Hepatocyte (in vitro differentiated cells): ENCODE results near the gene ZNF598. TPM values are rescaled to one million over a fixed set of nuclear protein-coding genes. Genes with fewer than 3 reads are reported as not detected.
"Not testable (repeated sequence)": the region's sequence is repeated elsewhere in the genome, so short reads cannot be mapped to it uniquely, and the experiment has no call there.

Experiments used
- DNase-seq: peaks from one replicate; pipeline ENCODE4 v3.0.0-alpha.2; 2016; ENCODE audit warnings: low spot score
- H2AFZ ChIP-seq: fragments of 200-600 bp; sonication (generic); 2 replicates; pipeline ENCODE4 v1.6.0; 2016; ENCODE audit warnings: antibody characterized with exemption, mild to moderate bottlenecking
- H3K27ac ChIP-seq: fragments of 200-600 bp; sonication (generic); 2 replicates; pipeline ENCODE4 v1.5.1; 2016; ENCODE audit warnings: mild to moderate bottlenecking
- H3K27me3 ChIP-seq: fragments of 200-600 bp; sonication (generic); 2 replicates; pipeline ENCODE4 v1.6.1; 2016
- H3K36me3 ChIP-seq: fragments of 200-600 bp; sonication (generic); replicated peaks from 2 replicates; pipeline ENCODE4 v1.5.1; 2016; ENCODE audit warnings: low read depth; ENCODE audit not compliant: insufficient read depth
- H3K4me1 ChIP-seq: fragments of 200-600 bp; sonication (generic); 2 replicates; pipeline ENCODE4 v1.5.1; 2016; ENCODE audit warnings: mild to moderate bottlenecking, moderate library complexity; ENCODE audit not compliant: insufficient read depth
- H3K4me2 ChIP-seq: fragments of 200-600 bp; sonication (generic); 2 replicates; pipeline ENCODE4 v1.6.0; 2016
- H3K4me3 ChIP-seq: fragments of 200-600 bp; sonication (generic); 2 replicates; pipeline ENCODE4 v1.5.1; 2016; ENCODE audit warnings: mild to moderate bottlenecking
- H3K79me2 ChIP-seq: fragments of 200-600 bp; sonication (generic); 2 replicates; pipeline ENCODE4 v1.6.0; 2017; ENCODE audit warnings: mild to moderate bottlenecking
- H3K9me2 ChIP-seq: fragments of 200-600 bp; sonication (generic); replicated peaks from 2 replicates; pipeline ENCODE4 v1.6.0; 2017; ENCODE audit warnings: mild to moderate bottlenecking; ENCODE audit not compliant: insufficient read depth
- H3K9me3 ChIP-seq: fragments of 200-600 bp; sonication (generic); 2 replicates; pipeline ENCODE4 v1.5.1; 2016; ENCODE audit warnings: low read depth, mild to moderate bottlenecking
- H4K20me1 ChIP-seq: fragments of 200-600 bp; sonication (generic); 2 replicates; pipeline ENCODE4 v1.6.0; 2016; ENCODE audit warnings: mild to moderate bottlenecking; ENCODE audit not compliant: insufficient read depth, poor library complexity, severe bottlenecking
- CTCF ChIP-seq: fragments of 200-600 bp; sonication (generic); IDR thresholded peaks from 2 replicates; pipeline ENCODE4 v1.5.1; 2016; ENCODE audit warnings: antibody characterized with exemption, mild to moderate bottlenecking; ENCODE audit not compliant: poor library complexity
- EZH2 ChIP-seq: fragments of 200-600 bp; sonication (generic); IDR thresholded peaks from 2 replicates; pipeline ENCODE4 v1.6.1; 2016; ENCODE audit warnings: antibody characterized with exemption, mild to moderate bottlenecking, borderline replicate concordance
- EZH2phosphoT487 ChIP-seq: fragments of 200-600 bp; sonication (generic); IDR thresholded peaks from one replicate; pipeline ENCODE4 v1.6.1; 2018; ENCODE audit warnings: antibody characterized with exemption, mild to moderate bottlenecking, low read depth, moderate library complexity; ENCODE audit not compliant: unreplicated experiment, severe bottlenecking
- WGBS: methylation state at CpG from one replicate; pipeline ENCODE4 v1.1.6; 2016; ENCODE audit warnings: low lambda C conversion rate; ENCODE audit errors: missing lambda C conversion rate; 5-methylcytosine and 5-hydroxymethylcytosine counted together
- polyA plus RNA-seq: library from polyadenylated mRNA; unstranded; fragments of >200 nt; fragmentation: Nextera tagmentation; extraction: Ambion mirVana; gene quantifications from 2 replicates; pipeline ENCODE4 v1.2.1, GENCODE V29; 2016
- total RNA-seq: library from RNA; depleted of rRNA; stranded (reverse); fragments of >200 nt; gene quantifications from 2 replicates; pipeline ENCODE4 v1.2.3, GENCODE V29; 2014

ZNF598 gene
- total and polyA plus RNA-seq, 2 experiments from 2014 or later = 22.8 to 29.5 TPM

GRCh38 chr16:2013527-2013926 lies 3.9 kb upstream of the ZNF598 start:
- Histone ChIP-seq H4K20me1 (peaks cover 7% of the 10 kb centered on the region), H3K9me2 (no peaks in the 10 kb centered on the region), H3K36me3 (no peaks in the 10 kb centered on the region), H3K79me2 (peaks cover 14% of the 10 kb centered on the region), H3K4me2 (no peak overlapping the region), H3K27ac (no peak overlapping the region), H3K9me3 (no peaks in the 10 kb centered on the region), H3K4me3 (no peak overlapping the region), H3K27me3 (no peaks in the 10 kb centered on the region), H2AFZ (no peak overlapping the region), H3K4me1 (peaks cover 19% of the 10 kb centered on the region)
- WGBS = 96% methylated on average over 15 of the region's 15 CpGs
- TF ChIP-seq CTCF = no peak
- TF ChIP-seq EZH2 = no peak
- no peak for TF ChIP-seq EZH2phosphoT487
- DNase-seq = no peak

GRCh38 chr16:2011726-2012125 lies 2.1 kb upstream of the ZNF598 start:
- H3K27ac ChIP-seq, H3K9me3 ChIP-seq, H3K4me3 ChIP-seq, H3K36me3 ChIP-seq, H3K4me2 ChIP-seq, H3K9me2 ChIP-seq, DNase-seq, H3K27me3 ChIP-seq, H2AFZ ChIP-seq: not testable (repeated sequence)
- Histone ChIP-seq H3K79me2 (peaks cover 32% of the 10 kb centered on the region), H4K20me1 (peaks cover 25% of the 10 kb centered on the region), H3K4me1 (peaks cover 33% of the 10 kb centered on the region)
- WGBS = 91% methylated on average over 9 of the region's 9 CpGs

GRCh38 chr16:2009164-2009711 lies 383 bp downstream of the ZNF598 start:
- no peaks in the 10 kb centered on the region for H3K9me2 ChIP-seq
- H3K4me1 ChIP-seq = peaks cover 27% of the 10 kb centered on the region

More at GRCh38 chr16:2009164-2009711, 383 bp downstream of the ZNF598 start:
- Histone ChIP-seq H3K79me2 (peaks cover 57% of the 10 kb centered on the region), H4K20me1 (peaks cover 48% of the 10 kb centered on the region), H3K27ac (peak overlapping the region; percentile 99), H3K36me3 (no peaks in the 10 kb centered on the region), H2AFZ (peak overlapping the region; percentile 49), H3K27me3 (no peaks in the 10 kb centered on the region), H3K4me2 (peak overlapping the region; percentile 86), H3K4me3 (peak overlapping the region; percentile 93), H3K9me3 (no peaks in the 10 kb centered on the region)
- 1% methylated on average over 34 of the region's 55 CpGs for WGBS
- no peak for TF ChIP-seq CTCF
- no peak for TF ChIP-seq EZH2phosphoT487
- TF ChIP-seq EZH2 = no peak
- peak; percentile 53 for DNase-seq
